Right atrium auricular region (tissue), 2 donors: ENCODE measurements around the gene NXPH3. TPM values are rescaled to one million over a fixed set of nuclear protein-coding genes. Genes with fewer than 3 reads are reported as not detected.

Experiments used
- DNase-seq: peaks from one replicate; pipeline ENCODE4 v3.0.0-alpha.2; 2019; ENCODE audit warnings: low spot score
- H3K27ac ChIP-seq, 2 donors: fragments of 200-600 bp; sonication (generic); 1 replicate in 1 of 2; 2 replicates in 1 of 2; pipeline ENCODE4 v1.5.1; 2016 to 2019
- H3K27me3 ChIP-seq, 2 donors: fragments of 200-600 bp; sonication (generic); one replicate each; pipeline versions ENCODE4 v1.5.1 to v1.6.0; 2017 to 2019
- H3K36me3 ChIP-seq: fragments of 200-600 bp; sonication (generic); one replicate; pipeline ENCODE4 v1.5.1; 2016
- H3K4me1 ChIP-seq, 2 donors: fragments of 200-600 bp; sonication (generic); one replicate each; pipeline versions ENCODE4 v1.5.1 to v1.6.0; 2017 to 2019
- H3K4me3 ChIP-seq, 2 donors: fragments of 200-600 bp; sonication (generic); 1 replicate in 1 of 2; 2 replicates in 1 of 2; pipeline ENCODE4 v1.5.1; 2017 to 2019; ENCODE audit warnings: mild to moderate bottlenecking in 1 of 2, moderate library complexity in 1 of 2
- H3K9me3 ChIP-seq, 2 donors: fragments of 200-600 bp; sonication (generic); one replicate each; pipeline ENCODE4 v1.5.1; 2019
- CTCF ChIP-seq, 2 donors: fragments of 200-600 bp; sonication (generic); IDR thresholded peaks; one replicate each; pipeline ENCODE4 v1.5.1; 2019; ENCODE audit warnings: antibody characterized with exemption in 2 of 2
- total RNA-seq, 2 donors: library from RNA; depleted of rRNA; stranded (reverse); fragments of >200 nt; gene quantifications; one replicate each; pipeline ENCODE4 v1.1.0, GENCODE V29; 2016

The NXPH3 gene
- total RNA-seq, 2 donors from 2014 or later = 3.4 to 8.8 TPM

GRCh38 chr17:49618028-49618611 is 42.4 kb downstream of the NXPH3 start:
- Histone ChIP-seq H3K27ac (peak overlapping the region in 1 of 2 donors; percentile 47), H3K4me1 (peaks cover 0 to 64% of the 10 kb centered on the region in 2 donors), H3K9me3 (no peaks in the 10 kb centered on the region), H3K4me3 (no peak overlapping the region), H3K36me3 (peaks cover 72% of the 10 kb centered on the region), H3K27me3 (no peaks in the 10 kb centered on the region)
- no peak for TF ChIP-seq CTCF (IDR thresholded peaks at IDR 0.05)
- no peak for DNase-seq

- Histone ChIP-seq H3K4me1 (peaks cover 0 to 73% of the 10 kb centered on the region in 2 donors), H3K27ac (peak overlapping the region in 1 of 2 donors; percentile 65), H3K9me3 (no peaks in the 10 kb centered on the region), H3K27me3 (no peaks in the 10 kb centered on the region), H3K4me3 (no peak overlapping the region), H3K36me3 (peaks cover 60% of the 10 kb centered on the region)
- no peak for DNase-seq
- no peak for TF ChIP-seq CTCF (IDR thresholded peaks at IDR 0.05)
Observed at GRCh38 chr17:49621420-49621819, 45.7 kb downstream of the NXPH3 start.

- TF ChIP-seq CTCF (IDR thresholded peaks at IDR 0.05) = no peak
Observed at GRCh38 chr17:49621946-49622529, 46.4 kb downstream of the NXPH3 start.

GRCh38 chr17:49624896-49625295 is 49.2 kb downstream of the NXPH3 start:
- peaks cover 0 to 86% of the 10 kb centered on the region in 2 donors for H3K4me1 ChIP-seq
- no peaks in the 10 kb centered on the region for H3K27me3 ChIP-seq
- DNase-seq = no peak
- H3K4me3 ChIP-seq = no peak overlapping the region
- peaks cover 36% of the 10 kb centered on the region for H3K36me3 ChIP-seq
- no peak overlapping the region for H3K27ac ChIP-seq
- no peaks in the 10 kb centered on the region for H3K9me3 ChIP-seq
- TF ChIP-seq CTCF (IDR thresholded peaks at IDR 0.05) = no peak

More at GRCh38 chr17:49621946-49622529, 46.4 kb downstream of the NXPH3 start:
- Histone ChIP-seq H3K4me3 (no peak overlapping the region), H3K27ac (peak overlapping the region; percentile 31 to 65), H3K4me1 (peaks cover 0 to 73% of the 10 kb centered on the region in 2 donors), H3K9me3 (no peaks in the 10 kb centered on the region), H3K27me3 (no peaks in the 10 kb centered on the region), H3K36me3 (peaks cover 60% of the 10 kb centered on the region)
- DNase-seq = no peak

- Histone ChIP-seq H3K4me3 (no peak overlapping the region), H3K27me3 (no peaks in the 10 kb centered on the region), H3K9me3 (no peaks in the 10 kb centered on the region), H3K36me3 (peaks cover 5% of the 10 kb centered on the region), H3K27ac (peak overlapping the region in 1 of 2 donors; percentile 83), H3K4me1 (peaks cover 0 to 91% of the 10 kb centered on the region in 2 donors)
- TF ChIP-seq CTCF (IDR thresholded peaks at IDR 0.05) = no peak
- DNase-seq = no peak
Observed at GRCh38 chr17:49629447-49629846, 53.8 kb downstream of the NXPH3 start.
